Endodermal cell (in vitro differentiated cells): Measurements from ENCODE around the gene CA9. TPM values are rescaled to one million over a fixed set of nuclear protein-coding genes. Genes with fewer than 3 reads are reported as not detected.

ENCODE experiments used
- DNase-seq: peaks from one replicate; pipeline ENCODE4 v3.0.0-alpha.2; 2017
- H3K27ac ChIP-seq: 2 replicates; pipeline ENCODE4 v1.5.1; 2013; ENCODE audit warnings: mild to moderate bottlenecking, low read depth, low read length, moderate library complexity
- H3K27me3 ChIP-seq: 2 replicates; pipeline ENCODE4 v1.6.1; 2013; ENCODE audit warnings: mild to moderate bottlenecking, low read length, moderate library complexity; ENCODE audit not compliant: insufficient read depth, control insufficient read depth, poor library complexity, severe bottlenecking
- H3K36me3 ChIP-seq: 2 replicates; pipeline ENCODE4 v1.7.0; 2013; ENCODE audit warnings: mild to moderate bottlenecking, low read length, moderate library complexity; ENCODE audit not compliant: control insufficient read depth, insufficient read depth
- H3K4me1 ChIP-seq: one replicate; pipeline ENCODE4 v1.7.0; 2013; ENCODE audit warnings: low read length; ENCODE audit not compliant: control insufficient read depth, insufficient read depth
- H3K4me3 ChIP-seq: 2 replicates; pipeline ENCODE4 v1.5.1; 2013; ENCODE audit warnings: mild to moderate bottlenecking, low read length, moderate library complexity
- H3K9ac ChIP-seq: 2 replicates; pipeline ENCODE4 v1.6.1; 2013; ENCODE audit warnings: mild to moderate bottlenecking, low read length, moderate library complexity; ENCODE audit not compliant: poor library complexity, severe bottlenecking; ENCODE audit errors: extremely low read depth
- H3K9me3 ChIP-seq: 2 replicates; pipeline ENCODE4 v1.6.1; 2013; ENCODE audit warnings: mild to moderate bottlenecking, low read length, moderate library complexity; ENCODE audit not compliant: control insufficient read depth
- H3K27ac Mint-ChIP-seq: 2 replicates; pipeline ENCODE4 v1.8.0; 2020; ENCODE audit warnings: mixed read lengths
- H3K27me3 Mint-ChIP-seq: 2 replicates; pipeline ENCODE4 v1.8.0; 2021; ENCODE audit warnings: mild to moderate bottlenecking, mixed read lengths; ENCODE audit not compliant: insufficient read depth
- H3K36me3 Mint-ChIP-seq: 2 replicates; pipeline ENCODE4 v1.8.0; 2020; ENCODE audit warnings: low read depth, mixed read lengths
- H3K4me1 Mint-ChIP-seq: 2 replicates; pipeline ENCODE4 v1.8.0; 2020; ENCODE audit warnings: mixed read lengths
- H3K4me3 Mint-ChIP-seq: 2 replicates; pipeline ENCODE4 v1.8.0; 2020; ENCODE audit warnings: mild to moderate bottlenecking, moderate library complexity, mixed read lengths
- H3K9me3 Mint-ChIP-seq: 2 replicates; pipeline ENCODE4 v1.8.0; 2020; ENCODE audit warnings: mild to moderate bottlenecking, mixed read lengths
- WGBS, 2 experiments: methylation state at CpG; one replicate each; pipeline versions ENCODE4 v1.1.5 to v1.1.7; 2013; ENCODE audit warnings: missing lambda C conversion rate in 2 of 2, mixed read lengths in 1 of 2; ENCODE audit not compliant: insufficient coverage in 1 of 2, insufficient read length in 1 of 2; 5-methylcytosine and 5-hydroxymethylcytosine counted together
- total RNA-seq, 2 donors: library from RNA; stranded (reverse); fragmentation: NEBNext Ultra II Directional in 1 of 2; extraction: Animal tissue kit (Norgen Biotek cat#: 25700) in 1 of 2; gene quantifications; 2 replicates in 1 of 2; 3 replicates in 1 of 2; pipeline ENCODE4 v1.2.1, GENCODE V29; 2021
- TF ChIP-seq, protein P1 (sequence below): fragments of 200-600 bp; sonication (generic); conservative IDR thresholded peaks from 2 replicates; pipeline ENCODE4 v1.5.0; 2021; ENCODE audit warnings: antibody characterized with exemption, mild to moderate bottlenecking

CA9 gene
- total RNA-seq, 2 donors from 2014 or later, result 1.8 to 3.6 TPM

DNA sequence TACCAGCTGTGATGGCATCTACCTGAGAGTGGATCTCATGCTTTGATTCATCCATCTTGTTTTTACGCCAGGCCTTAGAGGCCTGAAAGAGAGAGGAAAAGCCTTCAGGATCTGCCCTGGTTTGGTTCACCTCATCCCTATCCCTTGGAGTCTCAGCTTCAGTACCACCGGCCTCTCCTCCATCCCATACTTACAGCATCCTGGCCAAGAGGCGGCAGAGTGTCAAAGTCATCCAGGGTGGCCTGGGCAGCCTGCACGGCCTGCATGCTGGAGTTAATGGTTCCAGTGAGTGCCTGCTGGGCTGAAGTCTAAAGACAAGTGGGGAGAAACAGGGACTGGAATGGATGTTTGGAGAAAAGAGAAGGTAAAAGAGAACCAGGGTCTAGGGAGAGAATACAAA lies 45.8 kb downstream of the CA9 start:
- H3K4me3 Mint-ChIP-seq, result no peak overlapping the region
- H3K9me3 Mint-ChIP-seq, result no peaks in the 10 kb centered on the region
- H3K4me1 Mint-ChIP-seq, result no peaks in the 10 kb centered on the region
- no peak for DNase-seq
- H3K9me3 ChIP-seq, result no peaks in the 10 kb centered on the region
- peaks cover 98% of the 10 kb centered on the region for H3K36me3 ChIP-seq
- H3K9ac ChIP-seq, result no peak overlapping the region
- no peak overlapping the region for H3K27ac ChIP-seq
- H3K27me3 Mint-ChIP-seq, result no peaks in the 10 kb centered on the region
- TF ChIP-seq, protein P1, sequence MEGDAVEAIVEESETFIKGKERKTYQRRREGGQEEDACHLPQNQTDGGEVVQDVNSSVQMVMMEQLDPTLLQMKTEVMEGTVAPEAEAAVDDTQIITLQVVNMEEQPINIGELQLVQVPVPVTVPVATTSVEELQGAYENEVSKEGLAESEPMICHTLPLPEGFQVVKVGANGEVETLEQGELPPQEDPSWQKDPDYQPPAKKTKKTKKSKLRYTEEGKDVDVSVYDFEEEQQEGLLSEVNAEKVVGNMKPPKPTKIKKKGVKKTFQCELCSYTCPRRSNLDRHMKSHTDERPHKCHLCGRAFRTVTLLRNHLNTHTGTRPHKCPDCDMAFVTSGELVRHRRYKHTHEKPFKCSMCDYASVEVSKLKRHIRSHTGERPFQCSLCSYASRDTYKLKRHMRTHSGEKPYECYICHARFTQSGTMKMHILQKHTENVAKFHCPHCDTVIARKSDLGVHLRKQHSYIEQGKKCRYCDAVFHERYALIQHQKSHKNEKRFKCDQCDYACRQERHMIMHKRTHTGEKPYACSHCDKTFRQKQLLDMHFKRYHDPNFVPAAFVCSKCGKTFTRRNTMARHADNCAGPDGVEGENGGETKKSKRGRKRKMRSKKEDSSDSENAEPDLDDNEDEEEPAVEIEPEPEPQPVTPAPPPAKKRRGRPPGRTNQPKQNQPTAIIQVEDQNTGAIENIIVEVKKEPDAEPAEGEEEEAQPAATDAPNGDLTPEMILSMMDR, result no peak
- H3K4me1 ChIP-seq, result no peaks in the 10 kb centered on the region
- H3K4me3 ChIP-seq, result no peak overlapping the region
- H3K27ac Mint-ChIP-seq, result no peak overlapping the region
- H3K27me3 ChIP-seq, result no peaks in the 10 kb centered on the region
- peaks cover 83% of the 10 kb centered on the region for H3K36me3 Mint-ChIP-seq
- WGBS, 2 experiments, result 93% methylated on average over 3 to 4 of the region's 4 CpGs

DNA sequence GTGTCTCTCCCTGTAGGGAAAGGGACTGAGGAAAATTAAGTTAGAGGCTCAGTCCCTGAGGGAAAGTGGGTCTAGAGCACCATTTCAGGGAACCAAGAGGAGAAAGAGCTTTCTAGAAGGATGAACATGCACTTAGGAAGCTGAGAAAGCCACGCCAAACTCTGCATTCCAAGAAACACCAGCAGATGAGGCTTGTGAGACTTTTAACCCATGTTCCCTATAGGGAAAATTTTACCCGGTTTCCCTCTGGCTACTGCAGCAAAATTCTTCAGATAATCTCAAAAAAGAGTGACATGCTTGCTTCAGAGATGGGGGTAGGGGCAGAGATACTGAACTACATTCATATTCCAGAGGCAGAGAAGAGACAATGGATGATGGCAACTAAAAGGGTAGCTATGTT lies 49.7 kb downstream of the CA9 start:
- TF ChIP-seq, protein P1, result no peak
- Histone ChIP-seq H3K9me3 (no peaks in the 10 kb centered on the region), H3K27ac (no peak overlapping the region), H3K4me1 (peaks cover 9% of the 10 kb centered on the region), H3K36me3 (peaks cover 77% of the 10 kb centered on the region), H3K27me3 (no peaks in the 10 kb centered on the region), H3K4me3 (no peak overlapping the region), H3K9ac (no peak overlapping the region)
- 98 to 100% methylated on average over 1 to 2 of the region's 2 CpGs for WGBS, 2 experiments
- Mint-ChIP-seq H3K27ac (no peak overlapping the region), H3K27me3 (no peaks in the 10 kb centered on the region), H3K36me3 (peaks cover 67% of the 10 kb centered on the region), H3K4me1 (peaks cover 6% of the 10 kb centered on the region), H3K9me3 (no peaks in the 10 kb centered on the region), H3K4me3 (no peak overlapping the region)
- no peak for DNase-seq

DNA sequence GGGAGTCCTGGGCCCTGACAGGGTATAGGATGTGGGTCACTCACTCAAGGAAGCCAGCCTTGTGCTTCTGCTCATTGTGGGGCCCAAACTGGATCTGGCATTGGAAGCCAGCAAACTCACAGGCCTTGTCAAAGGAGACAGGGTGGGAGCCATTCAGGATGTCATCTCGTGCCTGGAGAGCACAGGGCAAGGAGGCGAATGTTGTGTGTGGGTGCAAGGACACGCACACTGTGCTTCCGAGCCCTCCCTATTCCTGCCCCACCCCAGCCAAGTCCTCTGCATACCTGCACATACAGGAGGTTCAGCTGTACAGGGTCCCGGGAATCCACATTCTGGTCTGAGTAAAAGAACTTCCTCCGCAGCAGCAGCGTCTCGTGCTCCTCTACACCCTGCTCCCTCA lies 50.2 kb downstream of the CA9 start:
- Histone ChIP-seq H3K9ac (no peak overlapping the region), H3K4me1 (peaks cover 9% of the 10 kb centered on the region), H3K4me3 (no peak overlapping the region), H3K36me3 (peaks cover 72% of the 10 kb centered on the region), H3K9me3 (no peaks in the 10 kb centered on the region), H3K27me3 (no peaks in the 10 kb centered on the region), H3K27ac (no peak overlapping the region)
- peaks cover 6% of the 10 kb centered on the region for H3K4me1 Mint-ChIP-seq
- no peak overlapping the region for H3K27ac Mint-ChIP-seq
- 97 to 100% methylated on average over 4 to 8 of the region's 8 CpGs for WGBS, 2 experiments
- H3K9me3 Mint-ChIP-seq, result no peaks in the 10 kb centered on the region
- H3K36me3 Mint-ChIP-seq, result peaks cover 64% of the 10 kb centered on the region
- no peaks in the 10 kb centered on the region for H3K27me3 Mint-ChIP-seq
- H3K4me3 Mint-ChIP-seq, result no peak overlapping the region
- DNase-seq, result no peak
- TF ChIP-seq, protein P1, result no peak
